ENCODE data around the gene ABCC1.

The ABCC1 gene

GRCh38 chr16:16015849-16016248, 66.4 kb downstream of the ABCC1 start:
- H3K27ac ChIP-seq: no peak overlapping the region
- TF ChIP-seq ZFX (IDR thresholded peaks at IDR 0.05; ENCODE audit: borderline replicate concordance) (no peak), CTCF (IDR thresholded peaks at IDR 0.05) (no peak)

- TF ChIP-seq ZFX (IDR thresholded peaks at IDR 0.05; ENCODE audit: borderline replicate concordance): no peak
- no peak for TF ChIP-seq CTCF (IDR thresholded peaks at IDR 0.05)
- H3K27ac ChIP-seq: no peak overlapping the region
Observed at GRCh38 chr16:16016388-16016964, 67.1 kb downstream of the ABCC1 start.

GRCh38 chr16:16017812-16018211, 68.4 kb downstream of the ABCC1 start:
- TF ChIP-seq ZFX (IDR thresholded peaks at IDR 0.05; ENCODE audit: borderline replicate concordance) (no peak), CTCF (IDR thresholded peaks at IDR 0.05) (no peak)
- H3K27ac ChIP-seq: no peak overlapping the region

GRCh38 chr16:16018705-16019104, 69.3 kb downstream of the ABCC1 start:
- TF ChIP-seq ZFX (IDR thresholded peaks at IDR 0.05; ENCODE audit: borderline replicate concordance) (no peak), CTCF (IDR thresholded peaks at IDR 0.05) (no peak)
- no peak overlapping the region for H3K27ac ChIP-seq

GRCh38 chr16:16019488-16019887, 70.1 kb downstream of the ABCC1 start:
- no peak overlapping the region for H3K27ac ChIP-seq
- TF ChIP-seq CTCF (IDR thresholded peaks at IDR 0.05) (no peak), ZFX (IDR thresholded peaks at IDR 0.05; ENCODE audit: borderline replicate concordance) (no peak)

GRCh38 chr16:16020291-16020690, 70.9 kb downstream of the ABCC1 start:
- TF ChIP-seq CTCF (IDR thresholded peaks at IDR 0.05) (no peak), ZFX (IDR thresholded peaks at IDR 0.05; ENCODE audit: borderline replicate concordance) (no peak)
- H3K27ac ChIP-seq: no peak overlapping the region

GRCh38 chr16:16021020-16021419, 71.6 kb downstream of the ABCC1 start:
- peak overlapping the region; percentile 71 for H3K27ac ChIP-seq
- TF ChIP-seq CTCF (IDR thresholded peaks at IDR 0.05) (no peak), ZFX (IDR thresholded peaks at IDR 0.05; ENCODE audit: borderline replicate concordance) (no peak)

Measured in 22Rv1 (cell line).